GM12878 (cell line): ENCODE results near the gene MYRF. TPM values are rescaled to one million over a fixed set of nuclear protein-coding genes. Genes with fewer than 3 reads are reported as not detected.
A peak's percentile ranks its signal among the peaks of the same experiment; 100 is the strongest.

Experiments
- CBX3 ChIP-seq: fragments of 200-600 bp; sonication (generic); IDR thresholded peaks from 2 replicates; pipeline ENCODE4 v1.6.1; 2016; ENCODE audit warnings: low read depth, borderline replicate concordance
- CHD1 ChIP-seq: IDR thresholded peaks from 2 replicates; pipeline ENCODE4 v1.6.1; 2012; ENCODE audit warnings: low read depth, low read length, improper control_type of control experiment
- EGR1 ChIP-seq, 2 experiments: IDR thresholded peaks; 1 replicate in 1 of 2; 2 replicates in 1 of 2; pipeline ENCODE4 v1.6.1; 2011 to 2012; ENCODE audit warnings: low read depth in 2 of 2, low read length in 2 of 2, borderline replicate concordance in 1 of 2, mild to moderate bottlenecking in 1 of 2, moderate library complexity in 1 of 2
- FOXK2 ChIP-seq: fragments of 450-650 bp; IDR thresholded peaks from 2 replicates; pipeline ENCODE4 v1.6.1; 2017; ENCODE audit warnings: mild to moderate bottlenecking, moderate library complexity
- IKZF1 ChIP-seq: fragments of 450-650 bp; conservative IDR thresholded peaks from 2 replicates; pipeline ENCODE4 v1.6.1; 2017; ENCODE audit warnings: antibody characterized with exemption, mild to moderate bottlenecking
- MEF2B ChIP-seq: fragments of 450-650 bp; IDR thresholded peaks from 2 replicates; pipeline ENCODE4 v1.6.1; 2018; ENCODE audit warnings: mild to moderate bottlenecking, moderate library complexity; ENCODE audit not compliant: partially characterized antibody, poor library complexity, severe bottlenecking
- MTA3 ChIP-seq: IDR thresholded peaks from 2 replicates; pipeline ENCODE4 v1.6.1; 2012; ENCODE audit warnings: low read length, inconsistent platforms, borderline replicate concordance
- NBN ChIP-seq: fragments of 450-650 bp; IDR thresholded peaks from 2 replicates; pipeline ENCODE4 v1.6.1; 2016
- NFYA ChIP-seq: IDR thresholded peaks from 2 replicates; pipeline ENCODE4 v1.6.1; 2011; ENCODE audit warnings: low read depth, mild to moderate bottlenecking, low read length, improper control_type of control experiment, borderline replicate concordance
- PBX3 ChIP-seq: IDR thresholded peaks from 2 replicates; pipeline ENCODE4 v1.6.1; 2011; ENCODE audit warnings: mild to moderate bottlenecking, low read depth, low read length, moderate library complexity; ENCODE audit not compliant: insufficient replicate concordance
- RAD21 ChIP-seq: IDR thresholded peaks from 2 replicates; pipeline ENCODE4 v1.6.1; 2011; ENCODE audit warnings: mild to moderate bottlenecking, low read depth, low read length, moderate library complexity; ENCODE audit not compliant: insufficient read depth
- RB1 ChIP-seq: fragments of 450-650 bp; formaldehyde crosslinking; IDR thresholded peaks from 2 replicates; pipeline ENCODE4 v1.6.1; 2017; ENCODE audit warnings: mild to moderate bottlenecking, borderline replicate concordance
- REST ChIP-seq: IDR thresholded peaks from 2 replicates; pipeline ENCODE4 v1.6.1; 2012; ENCODE audit warnings: mild to moderate bottlenecking, low read depth, low read length
- STAT1 ChIP-seq: fragments of 450-650 bp; conservative IDR thresholded peaks from 2 replicates; pipeline ENCODE4 v1.6.1; 2014; ENCODE audit warnings: antibody characterized with exemption, mild to moderate bottlenecking
- TAF1 ChIP-seq: IDR thresholded peaks from 2 replicates; pipeline ENCODE4 v1.6.1; 2011; ENCODE audit warnings: mild to moderate bottlenecking, low read depth, low read length, borderline replicate concordance
- TCF12 ChIP-seq: IDR thresholded peaks from 2 replicates; pipeline ENCODE4 v1.6.1; 2011; ENCODE audit warnings: low read depth, mild to moderate bottlenecking, low read length
- TCF3 ChIP-seq: IDR thresholded peaks from 2 replicates; pipeline ENCODE4 v1.6.1; 2012; ENCODE audit warnings: low read depth, mild to moderate bottlenecking, low read length, borderline replicate concordance; ENCODE audit not compliant: insufficient read depth
- ZBTB40 ChIP-seq: fragments of 450-650 bp; IDR thresholded peaks from 2 replicates; pipeline ENCODE4 v1.6.1; 2016; ENCODE audit warnings: mild to moderate bottlenecking, moderate library complexity, borderline replicate concordance
- ZNF217 ChIP-seq: fragments of 450-650 bp; IDR thresholded peaks from 2 replicates; pipeline ENCODE4 v1.6.1; 2017; ENCODE audit warnings: antibody characterized with exemption, mild to moderate bottlenecking
- polyA plus RNA-seq, 11 experiments: library from polyadenylated mRNA; depleted of rRNA in 4 of 11; unstranded in 6 of 11; stranded (reverse) in 5 of 11; fragments of >200 nt; fragmentation: Nextera tagmentation in 4 of 11; fragmentation: Illumina TruSeq in 1 of 11; extraction: Ambion mirVana in 4 of 11; extraction: Trizol in 1 of 11; gene quantifications; 1 replicate in 1 of 11; 2 replicates in 10 of 11; pipeline versions ENCODE4 v1.2.1 to v1.2.3, GENCODE V29; 2011 to 2016; ENCODE audit warnings: inconsistent platforms in 2 of 11, missing spikeins in 2 of 11, low read depth in 1 of 11
- total RNA-seq, 4 experiments: library from RNA; depleted of rRNA in 3 of 4; stranded (reverse); fragments of >200 nt in 3 of 4; fragmentation: Illumina TruSeq in 1 of 4; extraction: Trizol in 1 of 4; gene quantifications; 2 replicates each; pipeline versions ENCODE4 v1.2.1 to v1.2.3, GENCODE V29; 2013 to 2021
- TF ChIP-seq, protein P1 (sequence below): IDR thresholded peaks from 2 replicates; pipeline ENCODE4 v1.6.1; 2011; ENCODE audit warnings: borderline replicate concordance, low read depth, mild to moderate bottlenecking, moderate library complexity, mixed read lengths, low read length; ENCODE audit not compliant: insufficient read depth; ENCODE audit errors: extremely low read length

The MYRF gene
- total and polyA plus RNA-seq, 10 of the 15 experiments (the other 5 are each of a cell fraction or from before 2014, with no cell fraction given): 0.27 to 15.6 (median 0.89) TPM

DNA sequence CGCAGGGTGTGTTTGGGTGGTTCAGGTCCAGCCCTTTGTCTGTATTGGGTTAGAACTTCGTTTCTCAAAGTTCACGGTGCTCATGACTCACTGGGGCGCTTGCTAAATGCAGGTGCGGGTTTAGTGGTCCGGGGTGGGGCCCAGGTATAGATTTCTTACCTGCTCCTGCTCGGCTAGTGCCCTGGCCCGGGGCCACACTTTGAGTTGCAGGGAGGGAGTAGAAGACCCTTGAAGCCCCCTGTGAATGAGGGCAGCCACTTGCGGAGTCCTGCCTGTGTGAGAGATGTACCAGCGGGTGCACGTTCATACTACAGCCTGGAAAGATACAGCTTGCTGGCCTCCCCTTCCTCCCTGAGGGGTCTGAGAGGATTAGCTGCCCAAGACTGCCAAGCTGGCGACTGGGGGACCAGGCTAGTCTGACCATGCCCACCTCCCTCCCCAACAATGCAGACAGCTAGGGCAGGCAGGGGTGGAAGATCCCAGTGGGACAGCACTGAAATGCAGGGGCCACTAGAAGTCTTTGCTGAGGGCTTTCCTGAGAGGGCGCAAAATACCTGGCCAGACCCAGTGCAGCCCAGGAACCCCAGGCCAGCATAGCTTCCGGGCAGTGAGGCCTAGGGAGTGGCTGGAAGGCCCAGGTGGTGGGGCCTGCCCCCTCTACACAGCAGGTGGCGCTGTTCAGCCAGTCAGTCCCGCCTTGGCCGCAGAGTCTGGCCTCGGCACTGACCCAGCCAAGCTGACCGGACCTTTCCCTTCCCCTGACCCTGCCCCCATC is 5.1 kb upstream of the MYRF start (continued):
- TF ChIP-seq IKZF1: 0 out of 2 replicates have a peak, but pooled peaks have one; percentile 27
- no peak for TF ChIP-seq TAF1
- no peak for TF ChIP-seq STAT1
- TF ChIP-seq CHD1: no peak
- TF ChIP-seq MTA3: no peak
- no peak for TF ChIP-seq EGR1 (IDR thresholded peaks at IDR 0.05; ENCODE audit: borderline replicate concordance in 1 of 2, low read depth in 2 of 2, low read length in 2 of 2)
- no peak for TF ChIP-seq ZBTB40
- TF ChIP-seq, protein P1, sequence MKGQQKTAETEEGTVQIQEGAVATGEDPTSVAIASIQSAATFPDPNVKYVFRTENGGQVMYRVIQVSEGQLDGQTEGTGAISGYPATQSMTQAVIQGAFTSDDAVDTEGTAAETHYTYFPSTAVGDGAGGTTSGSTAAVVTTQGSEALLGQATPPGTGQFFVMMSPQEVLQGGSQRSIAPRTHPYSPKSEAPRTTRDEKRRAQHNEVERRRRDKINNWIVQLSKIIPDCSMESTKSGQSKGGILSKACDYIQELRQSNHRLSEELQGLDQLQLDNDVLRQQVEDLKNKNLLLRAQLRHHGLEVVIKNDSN: no peak
- no peak for TF ChIP-seq REST
- no peak for TF ChIP-seq PBX3
- peak; percentile 56; the same call in 1 of the 2 replicates for TF ChIP-seq TCF12
- TF ChIP-seq NBN: 0 out of 2 replicates have a peak, but pooled peaks have one; percentile 62
- no peak for TF ChIP-seq ZNF217
- TF ChIP-seq CBX3: no peak
- peak; percentile 37; the same call in 1 of the 2 replicates for TF ChIP-seq RB1
- no peak for TF ChIP-seq FOXK2
- no peak for TF ChIP-seq MEF2B
- TF ChIP-seq NFYA: no peak
- peak; percentile 55 for TF ChIP-seq RAD21
- peak; percentile 73; the same call in 1 of the 2 replicates for TF ChIP-seq TCF3
